OCI-LY1 (cell line): Measurements from ENCODE around the gene TM2D1.
A peak's percentile ranks its signal among the peaks of the same experiment; 100 is the strongest.

ENCODE experiments used
- EZH2 ChIP-seq: fragments of 200-600 bp; sonication (generic), shearing (Covaris generic); IDR thresholded peaks from 2 replicates; pipeline ENCODE4 v1.8.0; 2017; ENCODE audit warnings: borderline replicate concordance, mixed run types, mild to moderate bottlenecking, antibody characterized with exemption, low read length, moderate library complexity, mixed read lengths
- TF ChIP-seq, protein P1 (sequence below): fragments of 200-600 bp; sonication (generic), shearing (Covaris generic); IDR thresholded peaks from 2 replicates; pipeline ENCODE4 v1.5.1; 2017; ENCODE audit warnings: mild to moderate bottlenecking, antibody characterized with exemption, low read length, moderate library complexity, mixed read lengths

GRCh38 chr1:61641578-61642336 lies 83.2 kb downstream of the TM2D1 start:
- TF ChIP-seq, protein P1, sequence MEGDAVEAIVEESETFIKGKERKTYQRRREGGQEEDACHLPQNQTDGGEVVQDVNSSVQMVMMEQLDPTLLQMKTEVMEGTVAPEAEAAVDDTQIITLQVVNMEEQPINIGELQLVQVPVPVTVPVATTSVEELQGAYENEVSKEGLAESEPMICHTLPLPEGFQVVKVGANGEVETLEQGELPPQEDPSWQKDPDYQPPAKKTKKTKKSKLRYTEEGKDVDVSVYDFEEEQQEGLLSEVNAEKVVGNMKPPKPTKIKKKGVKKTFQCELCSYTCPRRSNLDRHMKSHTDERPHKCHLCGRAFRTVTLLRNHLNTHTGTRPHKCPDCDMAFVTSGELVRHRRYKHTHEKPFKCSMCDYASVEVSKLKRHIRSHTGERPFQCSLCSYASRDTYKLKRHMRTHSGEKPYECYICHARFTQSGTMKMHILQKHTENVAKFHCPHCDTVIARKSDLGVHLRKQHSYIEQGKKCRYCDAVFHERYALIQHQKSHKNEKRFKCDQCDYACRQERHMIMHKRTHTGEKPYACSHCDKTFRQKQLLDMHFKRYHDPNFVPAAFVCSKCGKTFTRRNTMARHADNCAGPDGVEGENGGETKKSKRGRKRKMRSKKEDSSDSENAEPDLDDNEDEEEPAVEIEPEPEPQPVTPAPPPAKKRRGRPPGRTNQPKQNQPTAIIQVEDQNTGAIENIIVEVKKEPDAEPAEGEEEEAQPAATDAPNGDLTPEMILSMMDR = peak; percentile 58
- no peak for TF ChIP-seq EZH2
